GM12878 (cell line): ENCODE results near the gene ASIC4.

ENCODE experiments used
- BCL11A ChIP-seq: IDR thresholded peaks from 2 replicates; pipeline ENCODE4 v1.6.1; 2011; ENCODE audit warnings: low read depth, low read length
- EP300 ChIP-seq, 2 experiments: fragments of 150-350 bp in 1 of 2; IDR thresholded peaks; 2 replicates each; pipeline ENCODE4 v1.6.1; 2011 to 2012; ENCODE audit warnings: low read depth in 2 of 2, low read length in 2 of 2, borderline replicate concordance in 1 of 2, improper control_type of control experiment in 1 of 2, inconsistent platforms in 1 of 2; ENCODE audit not compliant: control insufficient read depth in 1 of 2
- ETV6 ChIP-seq, 2 experiments: fragments of 450-650 bp in 1 of 2; IDR thresholded peaks in 1 of 2; conservative IDR thresholded peaks in 1 of 2; 2 replicates each; pipeline ENCODE4 v1.6.1; 2014; ENCODE audit warnings: antibody characterized with exemption in 1 of 2, borderline replicate concordance in 1 of 2, low read depth in 1 of 2, mild to moderate bottlenecking in 1 of 2, moderate library complexity in 1 of 2
- GABPA ChIP-seq: IDR thresholded peaks from 2 replicates; pipeline ENCODE4 v1.6.1; 2014; ENCODE audit warnings: antibody characterized with exemption, low read depth, mild to moderate bottlenecking, inconsistent platforms
- HCFC1 ChIP-seq: fragments of 150-350 bp; IDR thresholded peaks from 2 replicates; pipeline ENCODE4 v1.6.1; 2014; ENCODE audit warnings: low read length
- NFXL1 ChIP-seq: fragments of 450-650 bp; IDR thresholded peaks from 2 replicates; pipeline ENCODE4 v1.6.1; 2017; ENCODE audit warnings: antibody characterized with exemption, mild to moderate bottlenecking, borderline replicate concordance
- POLR2A ChIP-seq: IDR thresholded peaks from 2 replicates; pipeline ENCODE4 v1.6.1; 2011; ENCODE audit warnings: low read depth, mild to moderate bottlenecking, low read length
- RAD51 ChIP-seq: fragments of 450-650 bp; IDR thresholded peaks from 2 replicates; pipeline ENCODE4 v1.6.1; 2016; ENCODE audit warnings: moderate library complexity, mild to moderate bottlenecking, inconsistent platforms
- SIN3A ChIP-seq: IDR thresholded peaks from 2 replicates; pipeline ENCODE4 v1.6.1; 2012; ENCODE audit warnings: low read depth, low read length, improper control_type of control experiment
- YY1 ChIP-seq: IDR thresholded peaks from 2 replicates; pipeline ENCODE4 v1.6.1; 2011; ENCODE audit warnings: low read depth, mild to moderate bottlenecking, low read length
- TF ChIP-seq, protein P1 (sequence below), 3 experiments: IDR thresholded peaks in 2 of 3; conservative IDR thresholded peaks in 1 of 3; 2 replicates each; pipeline ENCODE4 v1.5.1; 2011; ENCODE audit warnings: low read depth in 3 of 3, low read length in 3 of 3, mild to moderate bottlenecking in 3 of 3, control low read depth in 2 of 3, moderate library complexity in 2 of 3, inconsistent platforms in 1 of 3, mixed read lengths in 1 of 3; ENCODE audit not compliant: control insufficient read depth in 2 of 3, insufficient read depth in 1 of 3; ENCODE audit errors: extremely low read depth in 1 of 3

DNA sequence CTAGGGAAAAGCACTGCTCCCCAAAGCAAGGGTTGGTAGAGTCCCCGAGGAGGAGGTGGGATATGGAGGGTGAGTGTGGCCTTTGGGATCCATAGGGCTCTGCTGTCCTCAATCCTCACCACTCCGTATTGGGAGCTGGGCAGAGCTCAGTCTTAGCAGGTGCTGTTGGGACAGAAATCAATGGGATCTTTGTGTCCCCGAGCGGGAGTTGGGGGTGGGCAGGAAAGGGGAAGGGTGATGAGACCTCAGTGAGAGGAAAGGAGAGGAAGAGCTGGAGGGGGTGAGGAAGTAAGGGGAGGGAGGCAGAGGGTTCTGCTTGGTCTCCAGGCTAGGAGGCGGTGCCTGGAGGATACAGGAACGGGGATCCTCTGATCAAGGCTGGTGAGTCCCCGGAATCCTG, 2.6 kb downstream of the ASIC4 start:
- TF ChIP-seq POLR2A = no peak
- TF ChIP-seq SIN3A = no peak
- TF ChIP-seq, protein P1, sequence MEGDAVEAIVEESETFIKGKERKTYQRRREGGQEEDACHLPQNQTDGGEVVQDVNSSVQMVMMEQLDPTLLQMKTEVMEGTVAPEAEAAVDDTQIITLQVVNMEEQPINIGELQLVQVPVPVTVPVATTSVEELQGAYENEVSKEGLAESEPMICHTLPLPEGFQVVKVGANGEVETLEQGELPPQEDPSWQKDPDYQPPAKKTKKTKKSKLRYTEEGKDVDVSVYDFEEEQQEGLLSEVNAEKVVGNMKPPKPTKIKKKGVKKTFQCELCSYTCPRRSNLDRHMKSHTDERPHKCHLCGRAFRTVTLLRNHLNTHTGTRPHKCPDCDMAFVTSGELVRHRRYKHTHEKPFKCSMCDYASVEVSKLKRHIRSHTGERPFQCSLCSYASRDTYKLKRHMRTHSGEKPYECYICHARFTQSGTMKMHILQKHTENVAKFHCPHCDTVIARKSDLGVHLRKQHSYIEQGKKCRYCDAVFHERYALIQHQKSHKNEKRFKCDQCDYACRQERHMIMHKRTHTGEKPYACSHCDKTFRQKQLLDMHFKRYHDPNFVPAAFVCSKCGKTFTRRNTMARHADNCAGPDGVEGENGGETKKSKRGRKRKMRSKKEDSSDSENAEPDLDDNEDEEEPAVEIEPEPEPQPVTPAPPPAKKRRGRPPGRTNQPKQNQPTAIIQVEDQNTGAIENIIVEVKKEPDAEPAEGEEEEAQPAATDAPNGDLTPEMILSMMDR (IDR thresholded peaks at IDR 0.05 in 2 of 3, conservative IDR thresholded peaks at IDR 0.05 in 1 of 3; ENCODE audit: control insufficient read depth in 2 of 3, extremely low read depth in 1 of 3, insufficient read depth in 1 of 3, low read depth in 3 of 3, low read length in 3 of 3) = no peak
- no peak for TF ChIP-seq NFXL1
- TF ChIP-seq HCFC1 = no peak
- TF ChIP-seq RAD51 = no peak
- no peak for TF ChIP-seq EP300 (IDR thresholded peaks at IDR 0.05; ENCODE audit: borderline replicate concordance in 1 of 2, control insufficient read depth in 1 of 2, low read depth in 2 of 2, low read length in 2 of 2)
- TF ChIP-seq BCL11A = no peak
- no peak for TF ChIP-seq GABPA
- TF ChIP-seq YY1 = no peak
- no peak for TF ChIP-seq ETV6 (conservative IDR thresholded peaks at IDR 0.05 in 1 of 2, IDR thresholded peaks at IDR 0.05 in 1 of 2; ENCODE audit: borderline replicate concordance in 1 of 2, low read depth in 1 of 2)
